ENCODE results near the gene NLGN1.

The NLGN1 gene

DNA sequence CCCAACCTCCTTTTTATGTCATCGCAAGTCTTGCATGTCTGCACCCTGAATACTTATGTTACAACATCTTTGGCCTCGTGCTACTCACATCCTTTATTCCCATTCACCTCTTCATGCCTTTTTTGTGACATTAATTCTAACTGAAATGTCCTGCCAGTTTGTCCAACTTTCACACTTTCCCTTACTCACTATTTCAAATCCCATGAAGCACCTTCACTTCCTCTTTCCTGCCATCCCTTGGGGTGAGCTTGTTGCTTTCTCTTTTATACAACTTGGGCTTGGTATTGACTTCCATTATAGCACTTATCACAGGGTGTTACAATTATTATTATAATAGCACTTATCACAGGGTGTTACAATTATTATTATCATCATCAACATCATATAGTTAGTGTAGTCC lies 496.3 kb downstream of the NLGN1 start:
- no peak for DNase-seq (ENCODE audit: low read depth in 1 of 2, low spot score in 1 of 2)

DNA sequence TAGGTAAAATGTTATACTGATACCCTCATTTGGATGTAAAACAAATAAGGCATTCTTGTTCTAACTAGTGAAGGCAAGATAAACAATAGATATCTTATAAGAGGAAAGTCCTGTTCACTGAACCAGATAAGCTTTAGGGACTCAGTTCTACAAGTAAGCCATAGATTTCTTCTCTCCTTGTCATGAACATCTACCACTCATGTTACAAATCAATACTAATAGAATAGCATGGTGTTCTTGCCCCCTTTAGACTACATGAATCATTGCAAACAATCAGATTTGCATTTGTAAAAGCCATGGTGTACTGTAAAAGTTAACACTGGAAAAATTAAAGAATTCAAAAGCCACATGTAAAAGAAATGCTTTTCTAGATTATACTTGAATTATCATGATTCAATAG lies 500.1 kb downstream of the NLGN1 start:
- DNase-seq (ENCODE audit: low read depth in 1 of 2, low spot score in 1 of 2) = no peak

DNA sequence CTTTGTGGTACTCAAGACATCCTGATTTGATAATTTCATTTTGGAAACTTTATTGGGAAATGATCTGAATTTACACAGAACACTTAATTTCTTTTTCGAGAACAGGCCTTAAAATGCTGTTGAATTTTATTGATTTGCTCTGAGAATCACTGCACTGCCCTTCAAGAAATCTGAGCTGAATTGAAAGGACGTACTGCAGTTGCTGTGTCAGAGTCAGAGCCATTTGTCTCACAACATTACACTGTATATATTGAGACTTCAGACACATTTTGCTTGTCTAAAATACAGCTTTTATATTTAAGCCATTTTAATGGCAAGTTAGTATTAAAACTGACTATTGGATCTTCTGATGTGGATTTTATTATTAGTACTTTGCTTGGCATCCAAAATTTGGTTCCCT lies 504.1 kb downstream of the NLGN1 start:
- no peak for DNase-seq (ENCODE audit: low read depth in 1 of 2, low spot score in 1 of 2)

DNA sequence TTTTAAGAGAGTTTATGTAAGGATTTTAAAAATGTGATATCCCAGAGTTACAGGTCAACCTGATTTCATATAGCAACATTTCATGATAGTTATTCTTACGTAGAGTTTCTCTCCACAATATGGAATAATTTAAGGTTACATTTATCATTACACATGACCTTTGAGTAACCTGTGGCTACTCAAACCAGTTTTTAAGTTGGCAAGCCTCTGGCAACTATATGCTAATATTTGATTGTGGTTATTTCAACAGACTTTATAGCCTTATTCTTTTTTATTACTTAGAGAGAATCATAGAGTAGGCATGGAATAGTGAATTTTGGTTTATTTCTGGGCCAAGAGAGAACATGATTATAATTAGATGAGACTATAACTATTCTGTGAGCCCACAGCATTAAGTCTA lies 504.9 kb downstream of the NLGN1 start:
- no peak for DNase-seq (ENCODE audit: low read depth in 1 of 2, low spot score in 1 of 2)

DNA sequence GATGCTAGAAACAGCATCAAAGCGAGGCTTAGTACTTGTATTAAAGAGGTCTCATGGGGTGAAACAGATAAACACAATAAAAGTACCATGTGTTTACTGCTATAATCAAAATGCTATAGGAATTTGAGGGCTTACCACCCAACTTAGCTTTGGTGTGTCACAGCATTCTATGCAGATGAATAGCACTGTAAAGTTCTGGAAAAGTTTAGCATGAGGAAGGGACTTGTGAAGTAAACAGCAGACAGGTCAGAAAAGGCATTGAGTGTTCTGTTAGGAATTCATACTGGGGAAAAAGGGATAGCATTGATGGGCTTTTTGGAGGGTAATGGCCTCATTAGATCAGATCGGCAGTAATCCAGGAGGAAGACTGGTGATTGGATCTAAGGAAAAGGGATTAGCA lies 505.3 kb downstream of the NLGN1 start:
- DNase-seq (ENCODE audit: low read depth in 1 of 2, low spot score in 1 of 2) = no peak

DNA sequence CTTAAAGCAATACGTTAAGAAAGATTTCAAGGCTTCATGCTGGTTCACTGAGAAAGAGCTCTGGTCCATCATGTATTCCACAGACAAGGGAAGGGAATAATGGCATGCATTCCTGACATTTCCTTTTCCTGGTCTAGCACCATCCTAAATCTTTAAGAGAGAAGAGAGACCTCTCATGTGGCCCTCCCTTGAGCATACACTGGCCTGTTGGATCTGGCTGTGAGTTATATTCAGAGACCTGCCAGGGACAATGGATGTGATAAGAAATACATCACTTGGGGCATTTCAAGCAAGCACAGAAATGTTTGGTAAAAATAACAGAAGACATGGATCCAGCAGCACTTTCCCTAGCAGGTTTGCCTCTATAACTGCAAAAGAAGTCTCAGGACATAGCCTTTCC lies 507.8 kb downstream of the NLGN1 start:
- DNase-seq (ENCODE audit: low read depth in 1 of 2, low spot score in 1 of 2) = no peak

DNA sequence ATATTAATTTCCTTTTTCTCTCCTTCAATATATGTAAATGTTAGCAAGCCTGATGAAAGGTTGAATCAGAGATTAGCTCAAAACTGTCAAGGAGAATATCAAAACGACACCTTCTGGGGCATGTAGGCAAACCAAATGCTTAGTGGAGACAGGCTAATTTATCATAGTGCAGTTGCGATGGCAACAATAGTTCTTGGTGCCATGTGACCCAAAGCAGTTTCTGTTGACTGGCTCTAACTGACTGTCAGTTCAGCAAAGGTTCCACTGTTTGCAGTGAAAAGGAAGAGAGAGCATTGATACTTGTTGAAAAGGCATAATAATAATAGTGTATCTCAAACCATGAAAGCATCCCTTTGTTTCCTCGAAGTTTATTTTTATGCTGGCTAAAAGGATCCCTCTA lies 513.9 kb downstream of the NLGN1 start:
- DNase-seq (ENCODE audit: low read depth in 1 of 2, low spot score in 1 of 2) = no peak

DNA sequence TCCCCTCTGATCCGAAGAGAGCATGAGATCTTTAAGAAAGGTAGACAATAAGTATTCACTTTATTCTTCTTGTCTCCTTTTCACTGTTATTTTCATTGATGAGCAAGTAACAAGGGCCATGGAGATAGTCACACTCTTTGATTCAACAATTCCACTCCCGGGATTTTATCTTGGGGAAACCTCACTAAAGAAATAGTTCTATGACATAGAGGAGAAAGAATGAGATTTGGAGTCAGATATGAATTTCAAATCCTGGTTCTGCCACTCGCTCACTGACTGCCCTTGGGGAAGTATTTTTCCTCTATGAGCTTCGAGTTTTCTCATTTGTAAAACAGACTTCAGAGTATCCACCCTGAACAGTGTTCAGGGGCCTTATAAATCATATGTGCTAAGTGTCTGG lies 514.6 kb downstream of the NLGN1 start:
- DNase-seq (ENCODE audit: low read depth in 1 of 2, low spot score in 1 of 2) = no peak

DNA sequence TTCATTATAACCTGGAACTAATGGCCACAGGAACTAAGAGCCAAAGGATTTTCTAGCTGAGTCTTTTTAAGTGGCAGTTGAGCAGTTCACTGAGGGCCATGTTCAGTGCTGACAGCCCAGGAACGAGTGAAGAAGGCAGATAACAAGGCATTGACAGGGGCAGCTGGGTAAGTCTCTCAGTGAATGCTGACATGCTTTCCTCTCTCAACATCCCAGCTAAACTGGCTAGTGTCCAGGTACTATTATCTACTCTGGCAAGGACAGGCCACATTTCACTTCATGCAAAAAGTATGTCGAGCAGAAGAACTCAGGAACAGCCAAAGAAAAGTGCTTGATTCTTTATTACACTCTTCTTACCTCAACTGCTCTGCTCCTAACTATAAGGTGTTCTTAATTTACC lies 515.9 kb downstream of the NLGN1 start:
- no peak for DNase-seq (ENCODE audit: low read depth in 1 of 2, low spot score in 1 of 2)

DNA sequence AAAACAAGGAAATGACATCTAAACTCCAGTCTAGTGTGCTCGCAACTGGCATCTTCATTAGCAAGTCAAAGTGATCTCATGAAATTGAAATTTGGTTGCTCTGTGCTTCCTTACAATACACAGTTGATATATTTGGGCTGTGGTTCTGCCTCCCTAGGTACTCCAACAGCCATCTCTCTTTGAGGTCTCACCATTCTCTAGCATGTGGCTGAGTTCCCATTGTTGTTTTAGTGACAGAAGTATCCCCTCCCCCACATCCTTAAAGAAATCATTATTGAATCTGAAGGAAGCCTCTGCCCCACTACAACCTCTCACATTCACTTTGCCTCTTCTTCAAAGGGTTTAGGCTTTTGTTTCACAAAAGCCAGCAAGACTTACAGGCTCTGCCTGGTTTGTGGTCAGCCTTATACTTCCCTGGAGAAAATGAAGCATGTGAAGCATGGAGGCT lies 516.5 kb downstream of the NLGN1 start:
- no peak for DNase-seq (ENCODE audit: low read depth in 1 of 2, low spot score in 1 of 2)

DNA sequence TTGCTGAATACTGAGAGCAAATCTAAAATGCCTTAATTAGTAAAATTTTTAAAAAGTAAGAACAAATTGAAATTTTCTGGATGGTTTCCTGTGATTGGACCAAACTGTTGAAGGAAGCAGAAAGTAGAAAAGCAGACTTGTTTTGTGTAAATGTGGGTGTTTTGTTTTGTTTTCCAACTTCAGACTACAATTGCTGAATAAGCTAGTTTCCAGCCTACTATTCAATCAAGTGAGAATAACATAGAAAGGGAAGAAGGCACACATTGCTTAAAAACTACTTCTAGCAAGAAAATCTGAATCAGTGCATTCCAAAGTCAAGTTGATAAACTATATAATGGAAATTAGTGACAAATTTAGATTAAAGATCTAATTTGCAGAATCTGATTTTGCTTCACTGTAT lies 519.3 kb downstream of the NLGN1 start:
- no peak for DNase-seq (ENCODE audit: low read depth in 1 of 2, low spot score in 1 of 2)

DNA sequence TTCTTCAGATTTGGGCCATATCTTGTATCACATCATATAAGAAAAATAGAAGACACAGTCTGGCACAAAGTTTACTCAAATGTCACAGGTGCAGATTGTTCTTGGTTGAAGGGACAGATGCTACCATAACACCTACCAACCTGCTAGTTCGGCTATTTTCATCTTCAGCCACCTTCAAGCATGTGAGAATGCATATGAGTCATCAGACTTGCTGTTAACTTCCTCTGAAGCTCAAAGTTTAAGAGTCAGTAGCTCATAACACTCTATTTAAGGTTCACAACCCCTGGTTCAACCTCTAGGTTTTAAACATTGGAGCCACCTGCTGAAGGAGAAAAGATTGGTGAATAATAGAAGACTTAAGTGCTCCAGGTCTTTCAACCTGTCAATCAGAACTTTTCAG lies 522.8 kb downstream of the NLGN1 start:
- no peak for DNase-seq (ENCODE audit: low read depth in 1 of 2, low spot score in 1 of 2)

DNA sequence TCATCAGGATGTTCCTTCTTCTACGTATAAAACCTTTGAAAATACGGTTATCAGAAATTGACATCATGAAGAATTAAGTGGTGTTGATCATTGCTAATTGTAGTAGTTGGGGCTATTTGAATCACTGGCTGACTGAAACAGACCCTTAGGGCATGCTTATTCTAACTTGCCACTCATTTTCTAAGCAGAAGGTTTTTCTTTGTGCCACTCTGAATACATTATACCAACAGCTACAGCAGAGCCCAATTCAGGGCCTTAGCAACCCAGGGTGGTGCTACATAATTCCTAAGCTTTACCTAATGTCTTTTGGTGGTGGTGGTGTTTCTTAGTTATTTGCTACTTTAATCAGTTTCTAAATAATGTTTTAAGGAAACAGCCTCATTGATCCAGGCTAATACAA lies 524.2 kb downstream of the NLGN1 start:
- DNase-seq (ENCODE audit: low read depth in 1 of 2, low spot score in 1 of 2) = no peak

DNA sequence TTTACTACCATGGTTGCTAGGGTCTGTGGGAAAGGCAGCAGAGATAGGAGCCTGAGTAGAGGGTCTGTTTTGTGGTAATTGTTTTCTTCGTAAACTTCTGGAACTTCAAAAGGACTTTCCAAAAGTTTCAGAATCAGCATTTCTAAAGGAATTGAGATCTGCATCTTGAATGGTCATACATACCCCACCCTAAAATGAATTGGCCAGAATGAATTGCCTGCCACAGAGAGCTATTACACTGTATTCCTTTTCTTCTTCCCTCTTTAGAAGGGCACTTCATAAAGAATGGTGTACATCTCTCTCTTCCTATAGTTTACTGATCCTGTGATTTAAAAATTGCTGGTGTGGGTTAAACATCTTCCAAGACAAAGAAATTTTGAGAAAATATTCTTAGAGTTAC lies 525.7 kb downstream of the NLGN1 start:
- DNase-seq (ENCODE audit: low read depth in 1 of 2, low spot score in 1 of 2) = no peak

DNA sequence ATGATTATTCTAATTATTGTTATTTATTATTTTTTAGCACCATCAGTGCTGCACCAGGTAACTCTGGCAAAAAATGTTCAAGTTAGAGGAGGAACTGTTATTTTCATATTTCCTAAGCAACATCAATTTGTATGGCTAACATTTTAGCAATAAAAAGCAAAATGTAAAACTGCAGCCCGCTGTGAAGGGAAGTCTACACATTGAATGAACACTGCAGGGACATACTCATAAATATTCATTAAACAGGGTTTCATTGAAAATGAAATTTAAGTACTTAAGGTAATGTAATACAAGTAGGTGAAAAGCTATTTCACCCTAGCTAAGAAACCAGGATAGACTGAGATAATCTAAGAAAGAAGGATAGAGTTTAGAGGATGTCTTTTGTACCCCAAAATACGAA lies 532.7 kb downstream of the NLGN1 start:
- no peak for DNase-seq (ENCODE audit: low read depth in 1 of 2, low spot score in 1 of 2)

DNA sequence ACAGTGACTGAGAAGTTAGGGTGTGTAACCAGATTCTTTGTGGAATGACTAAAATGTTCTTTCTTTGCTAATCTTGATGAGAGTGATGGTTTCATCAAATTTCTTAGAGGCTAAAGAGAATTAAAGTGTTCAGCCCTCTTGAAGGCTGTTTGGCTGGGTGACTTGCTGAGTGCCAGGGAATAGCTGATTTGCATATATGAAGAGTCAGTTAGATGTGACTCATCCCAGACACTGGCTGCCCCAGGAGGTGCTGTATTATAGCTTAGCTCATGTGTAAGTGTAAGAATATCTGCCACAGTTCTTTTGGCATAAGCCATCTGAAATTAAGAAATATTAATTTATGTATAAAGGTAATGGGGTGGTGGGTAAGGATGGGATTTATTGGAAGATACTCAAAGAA lies 535.1 kb downstream of the NLGN1 start:
- DNase-seq (ENCODE audit: low read depth in 1 of 2, low spot score in 1 of 2) = no peak

DNA sequence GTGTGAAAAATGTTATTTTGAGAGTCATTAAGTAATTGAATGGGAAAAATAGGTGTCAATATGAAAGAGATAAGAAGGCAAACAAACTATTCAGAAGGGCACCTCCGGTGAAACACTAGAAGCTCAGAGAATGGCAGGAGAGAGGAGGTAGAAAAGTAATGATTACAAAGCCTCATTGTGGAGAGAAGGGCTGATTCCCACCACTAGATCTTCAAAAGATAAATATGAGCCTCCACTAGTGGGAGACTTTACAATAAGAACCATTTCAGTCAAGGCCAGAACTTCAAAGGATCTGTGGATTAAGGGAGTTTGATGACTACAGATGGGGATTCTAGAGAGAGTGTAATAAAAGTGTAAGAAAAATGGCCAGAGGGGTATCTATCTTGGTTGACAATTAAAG lies 535.6 kb downstream of the NLGN1 start:
- no peak for DNase-seq (ENCODE audit: low read depth in 1 of 2, low spot score in 1 of 2)

DNA sequence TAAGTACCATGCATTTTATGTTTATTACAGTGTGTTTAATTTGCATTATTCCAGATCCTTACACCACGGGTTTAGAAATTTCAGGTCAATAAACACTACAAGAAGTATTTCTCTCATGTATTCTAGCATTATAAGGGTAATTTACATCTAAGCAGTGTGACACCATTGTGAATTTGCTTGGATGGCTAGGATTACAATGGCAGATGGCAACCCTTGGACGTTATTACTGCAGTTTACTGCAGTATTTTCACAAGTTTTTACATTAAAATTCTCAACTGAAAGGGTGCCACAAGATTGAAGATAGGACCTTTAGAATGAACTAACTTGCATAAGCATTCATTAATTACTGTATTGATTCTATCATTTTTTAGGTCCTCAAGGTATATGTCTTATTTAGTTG lies 538.8 kb downstream of the NLGN1 start:
- DNase-seq (ENCODE audit: low read depth in 1 of 2, low spot score in 1 of 2) = no peak

DNA sequence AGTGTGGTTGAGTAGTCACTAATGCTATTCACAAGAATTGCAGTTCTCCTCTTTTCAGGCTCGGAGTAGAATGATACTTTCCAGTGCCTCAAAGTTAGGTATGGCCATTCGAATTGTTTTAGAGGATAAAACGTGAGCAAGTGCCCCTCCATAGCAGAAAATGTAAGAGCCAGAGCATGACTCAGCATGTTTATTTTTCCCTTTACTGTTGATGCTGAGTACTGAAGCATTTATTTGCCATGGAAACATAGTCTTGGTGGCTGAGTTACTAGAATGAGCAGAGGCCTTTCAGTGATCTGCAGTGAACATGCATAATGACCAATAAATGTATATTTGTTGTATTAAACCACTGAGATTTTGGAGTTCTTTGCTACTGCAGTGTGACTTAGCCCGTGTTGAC lies 540.6 kb downstream of the NLGN1 start:
- no peak for DNase-seq (ENCODE audit: low read depth in 1 of 2, low spot score in 1 of 2)

DNA sequence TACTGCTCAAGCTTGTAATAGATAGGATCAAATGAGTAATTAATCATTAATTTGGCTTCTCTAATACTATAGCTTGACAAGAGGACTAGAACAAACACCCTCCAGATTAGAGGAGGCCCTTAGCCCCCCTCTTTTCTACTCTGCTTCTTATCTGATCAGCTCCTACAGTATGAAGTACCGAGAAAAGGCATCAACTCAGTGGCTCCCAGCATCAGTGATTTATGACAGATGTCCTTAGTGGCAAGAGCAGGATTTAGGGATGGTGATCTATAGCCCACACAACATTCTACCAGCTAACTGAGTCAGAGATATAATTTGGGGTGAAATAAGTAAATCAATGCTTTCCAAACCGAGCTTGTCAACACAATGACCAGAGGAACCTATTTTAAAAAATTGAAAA lies 541.1 kb downstream of the NLGN1 start:
- DNase-seq (ENCODE audit: low read depth in 1 of 2, low spot score in 1 of 2) = no peak

DNA sequence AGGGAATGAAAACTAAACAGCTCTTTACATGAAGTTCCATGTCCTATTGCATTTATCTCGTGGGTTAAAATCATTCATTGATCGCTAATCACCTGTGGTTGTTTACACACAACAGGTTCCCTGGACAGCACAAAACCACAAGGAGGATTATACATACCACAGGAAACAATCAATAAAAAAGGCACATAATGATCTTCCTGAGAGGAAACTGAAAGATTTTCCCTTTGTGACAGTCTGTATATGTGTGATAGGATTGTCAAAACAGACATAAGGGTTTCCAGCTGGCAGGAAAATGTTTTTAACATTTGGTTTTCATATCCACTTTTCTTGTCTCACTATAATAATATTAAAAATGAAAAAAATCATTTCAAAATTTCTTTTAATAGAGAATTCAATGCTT lies 541.8 kb downstream of the NLGN1 start:
- DNase-seq (ENCODE audit: low read depth in 1 of 2, low spot score in 1 of 2) = no peak

DNA sequence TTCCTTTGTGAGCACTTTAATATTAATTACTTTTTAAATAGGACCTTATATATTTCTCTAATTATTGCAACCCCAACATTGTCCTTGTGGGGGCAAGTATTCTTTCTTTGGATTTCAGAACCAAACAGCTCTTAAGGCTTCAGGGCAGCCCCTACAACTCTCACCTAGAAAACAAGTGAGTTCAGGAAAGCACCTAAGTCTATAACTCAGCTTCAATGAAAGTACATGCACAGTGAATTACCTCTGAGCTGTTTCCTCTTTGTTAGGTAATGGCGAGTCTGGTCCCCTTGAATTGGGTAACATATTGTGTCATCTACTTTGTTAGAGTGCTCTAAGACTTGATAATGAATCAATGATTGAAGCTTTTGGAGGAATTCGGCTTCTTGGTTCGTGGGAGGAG lies 545.7 kb downstream of the NLGN1 start:
- no peak for DNase-seq (ENCODE audit: low read depth in 1 of 2, low spot score in 1 of 2)

DNA sequence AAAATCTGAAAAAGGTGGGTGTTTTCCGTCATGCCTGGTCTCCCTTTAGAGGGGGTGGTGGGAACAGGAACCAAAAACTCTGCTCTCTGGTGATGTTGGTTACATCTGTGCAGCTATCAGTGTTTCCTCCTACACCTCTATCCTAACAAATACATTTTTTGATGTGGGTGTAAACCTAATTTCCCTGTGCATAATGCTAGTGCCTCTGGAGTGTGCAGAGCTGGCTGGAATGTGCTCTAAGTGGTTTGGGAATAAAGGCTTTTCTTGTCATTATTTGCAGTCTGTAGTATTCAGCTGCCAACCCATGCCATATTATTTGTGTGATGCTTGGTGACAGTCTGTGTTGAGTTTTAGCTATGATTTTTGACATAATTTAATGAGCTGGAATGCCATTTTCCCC lies 547.6 kb downstream of the NLGN1 start:
- DNase-seq (ENCODE audit: low read depth in 1 of 2, low spot score in 1 of 2) = no peak

DNA sequence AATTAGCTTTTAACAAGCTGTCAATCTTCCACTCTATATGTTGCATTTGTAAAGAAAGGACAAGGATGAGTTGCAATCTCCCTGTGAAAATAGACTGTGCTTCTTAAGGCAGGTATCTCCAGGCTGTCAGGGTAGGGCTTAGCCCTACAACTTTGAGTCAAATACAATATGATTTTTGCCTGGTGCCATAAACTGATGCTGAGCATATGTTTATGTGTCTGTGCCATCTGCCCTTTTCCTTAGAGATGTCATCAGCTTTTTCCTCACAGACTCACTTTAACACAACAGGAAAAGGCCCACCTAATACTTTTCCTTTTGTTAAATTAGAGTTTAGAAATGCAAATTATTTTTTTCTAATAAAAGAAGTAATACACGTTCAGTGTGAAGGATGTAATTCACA lies 548.3 kb downstream of the NLGN1 start:
- DNase-seq (ENCODE audit: low read depth in 1 of 2, low spot score in 1 of 2) = no peak
